ENCODE results near the gene PPP6R2.

Gene PPP6R2

DNA sequence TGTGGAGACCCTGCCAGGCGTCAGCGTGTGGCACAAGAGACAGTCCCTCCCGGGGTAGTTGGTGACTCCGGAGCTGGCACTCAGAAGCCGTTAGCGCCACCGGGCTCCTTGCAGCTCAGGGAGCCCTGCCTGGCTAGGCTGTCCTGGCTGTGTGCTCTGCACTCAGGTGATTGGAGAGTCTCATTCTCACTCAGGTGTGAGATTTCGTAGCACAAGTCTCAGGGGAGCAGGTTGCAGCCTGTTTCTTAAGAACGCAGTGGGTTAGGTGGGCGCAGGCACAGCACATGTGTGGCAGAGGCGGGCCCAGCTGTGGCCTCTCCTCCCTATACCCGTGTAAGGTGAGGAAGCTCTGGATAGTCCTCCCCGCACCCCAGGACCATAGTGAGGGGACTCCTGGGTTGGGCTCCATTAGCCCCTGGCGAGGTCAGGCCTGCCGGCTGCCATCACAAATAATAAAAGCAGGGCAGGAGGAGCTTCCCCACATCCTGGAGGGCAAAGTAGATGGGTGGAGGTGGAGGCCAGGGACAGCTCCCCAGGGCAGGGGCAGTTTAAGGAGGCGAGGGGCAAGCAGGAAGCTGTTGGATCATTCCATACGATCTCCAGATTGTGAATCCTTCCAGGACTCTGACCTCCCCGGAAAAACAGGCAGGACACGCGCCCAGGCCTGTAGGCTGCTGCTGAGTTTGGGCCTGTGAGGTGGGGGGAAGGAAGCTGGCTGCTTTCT, 92.3 kb downstream of the PPP6R2 start (continued):
- no peak for TF ChIP-seq ZNF768 (tag by site-specific recombination; IDR thresholded peaks at IDR 0.05)
- TF ChIP-seq ZNF571 (tag by site-specific recombination; IDR thresholded peaks at IDR 0.05), result no peak
- no peak for TF ChIP-seq ZNF561 (tag by site-specific recombination; IDR thresholded peaks at IDR 0.05; ENCODE audit: borderline replicate concordance)
- no peak for TF ChIP-seq SETDB1 (IDR thresholded peaks at IDR 0.05; ENCODE audit: insufficient read length, low read length)
- TF ChIP-seq, protein P1, sequence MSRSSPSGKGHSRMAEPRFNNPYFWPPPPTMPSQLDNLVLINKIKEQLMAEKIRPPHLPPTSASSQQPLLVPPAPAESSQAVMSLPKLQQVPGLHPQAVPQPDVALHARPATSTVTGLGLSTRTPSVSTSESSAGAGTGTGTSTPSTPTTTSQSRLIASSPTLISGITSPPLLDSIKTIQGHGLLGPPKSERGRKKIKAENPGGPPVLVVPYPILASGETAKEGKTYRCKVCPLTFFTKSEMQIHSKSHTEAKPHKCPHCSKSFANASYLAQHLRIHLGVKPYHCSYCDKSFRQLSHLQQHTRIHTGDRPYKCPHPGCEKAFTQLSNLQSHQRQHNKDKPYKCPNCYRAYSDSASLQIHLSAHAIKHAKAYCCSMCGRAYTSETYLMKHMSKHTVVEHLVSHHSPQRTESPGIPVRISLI (tag by site-specific recombination; IDR thresholded peaks at IDR 0.05), result no peak
- no peak for TF ChIP-seq ZBTB17 (tag by site-specific recombination; IDR thresholded peaks at IDR 0.05)
- TF ChIP-seq SP3 (tag by site-specific recombination; IDR thresholded peaks at IDR 0.05), result no peak
- TF ChIP-seq ZNF626 (tag by site-specific recombination; IDR thresholded peaks at IDR 0.05), result no peak
- no peak for TF ChIP-seq MYNN (tag by site-specific recombination; IDR thresholded peaks at IDR 0.05; ENCODE audit: borderline replicate concordance)
- TF ChIP-seq PRDM4 (tag by site-specific recombination; IDR thresholded peaks at IDR 0.05), result no peak
- TF ChIP-seq, protein P2, sequence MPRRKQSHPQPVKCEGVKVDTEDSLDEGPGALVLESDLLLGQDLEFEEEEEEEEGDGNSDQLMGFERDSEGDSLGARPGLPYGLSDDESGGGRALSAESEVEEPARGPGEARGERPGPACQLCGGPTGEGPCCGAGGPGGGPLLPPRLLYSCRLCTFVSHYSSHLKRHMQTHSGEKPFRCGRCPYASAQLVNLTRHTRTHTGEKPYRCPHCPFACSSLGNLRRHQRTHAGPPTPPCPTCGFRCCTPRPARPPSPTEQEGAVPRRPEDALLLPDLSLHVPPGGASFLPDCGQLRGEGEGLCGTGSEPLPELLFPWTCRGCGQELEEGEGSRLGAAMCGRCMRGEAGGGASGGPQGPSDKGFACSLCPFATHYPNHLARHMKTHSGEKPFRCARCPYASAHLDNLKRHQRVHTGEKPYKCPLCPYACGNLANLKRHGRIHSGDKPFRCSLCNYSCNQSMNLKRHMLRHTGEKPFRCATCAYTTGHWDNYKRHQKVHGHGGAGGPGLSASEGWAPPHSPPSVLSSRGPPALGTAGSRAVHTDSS (tag by site-specific recombination; IDR thresholded peaks at IDR 0.05), result no peak

DNA sequence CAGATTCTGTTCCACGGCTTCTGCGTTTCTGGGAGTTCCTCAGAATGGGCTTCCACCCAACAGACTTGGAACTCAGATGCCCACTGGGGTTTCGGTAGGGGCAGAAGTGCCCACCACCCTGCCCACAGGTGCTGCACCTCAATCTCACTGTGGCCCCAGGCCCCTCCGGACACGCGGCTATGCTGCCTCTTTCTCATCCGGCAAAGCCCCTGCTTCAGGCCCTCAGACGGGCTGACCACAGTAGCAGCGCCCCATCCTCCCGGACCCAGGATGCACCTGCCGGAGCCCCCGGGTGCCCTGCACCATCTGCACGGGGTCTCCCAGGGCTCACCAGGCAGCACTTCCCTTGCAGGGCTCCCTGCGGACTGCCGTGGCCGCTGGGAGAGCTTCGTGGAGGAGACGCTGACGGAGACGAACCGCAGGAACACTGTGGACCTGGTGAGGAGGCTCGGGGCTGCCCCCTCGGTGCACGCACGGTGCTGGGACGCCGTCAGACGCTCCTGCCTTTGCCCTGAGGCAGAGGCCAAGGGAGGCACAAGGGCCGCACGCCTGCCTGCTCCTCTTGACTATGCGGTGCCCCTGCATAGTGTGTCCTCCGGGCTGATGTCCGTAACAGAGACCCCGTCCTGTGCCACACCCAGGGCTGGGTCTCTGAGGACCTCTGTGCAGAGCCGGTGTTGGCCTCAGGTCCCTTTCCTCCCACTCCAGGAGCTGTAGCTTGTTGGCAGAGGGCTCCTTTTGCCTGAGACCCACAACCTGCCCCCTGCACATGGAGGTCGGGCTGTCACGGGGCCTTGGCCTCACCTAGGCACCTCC, 93.1 kb downstream of the PPP6R2 start:
- TF ChIP-seq ZNF311 (tag by site-specific recombination; IDR thresholded peaks at IDR 0.05; ENCODE audit: borderline replicate concordance) (no peak), ZNF600 (tag by site-specific recombination; IDR thresholded peaks at IDR 0.05) (peak; percentile 55; the same call in 1 of the 2 replicates)
- Histone ChIP-seq H3K4me1 (ENCODE audit: control insufficient read depth, insufficient read depth, low read length) (no peaks in the 10 kb centered on the region), H3K27ac (ENCODE audit: extremely low read depth, low read depth, low read length) (no peak overlapping the region), H3K36me3 (ENCODE audit: control insufficient read depth in 2 of 2, insufficient read depth in 1 of 2, low read length in 2 of 2) (peaks cover 5 to 83% of the 10 kb centered on the region in 2 experiments), H3K9me3 (ENCODE audit: control insufficient read depth, insufficient read depth, low read depth, low read length) (no peaks in the 10 kb centered on the region), H3K4me3 (ENCODE audit: low read depth, low read length) (no peak overlapping the region)
- CTCF ChIA-PET, result interaction anchor here (0.6 kb wide), 1 partner anchor 174 kb away, joined by 3 read pairs; no protein-coding TSS in a partner anchor
- POLR2A ChIA-PET, result interaction anchor here (0.9 kb wide), 1 partner anchor 8 kb away, joined by 3 read pairs; no protein-coding TSS in a partner anchor

GRCh38 chr22:50436841-50437341, 93.8 kb downstream of the PPP6R2 start:
- Histone ChIP-seq H3K4me1 (ENCODE audit: control insufficient read depth, insufficient read depth, low read length) (no peaks in the 10 kb centered on the region), H3K27ac (ENCODE audit: extremely low read depth, low read depth, low read length) (no peak overlapping the region), H3K36me3 (ENCODE audit: control insufficient read depth in 2 of 2, insufficient read depth in 1 of 2, low read length in 2 of 2) (peaks cover 0 to 83% of the 10 kb centered on the region in 2 experiments; a peak in 2 of 3 replicates), H3K4me3 (ENCODE audit: low read depth, low read length) (no peak overlapping the region), H3K9me3 (ENCODE audit: control insufficient read depth, insufficient read depth, low read depth, low read length) (no peaks in the 10 kb centered on the region)
- POLR2A ChIA-PET, result interaction anchor here (0.6 kb wide), 1 partner anchor 129 kb away, joined by 7 read pairs; no protein-coding TSS in a partner anchor
- CTCF ChIA-PET, result interaction anchor here (0.6 kb wide), 1 partner anchor 173 kb away, joined by 3 read pairs; no protein-coding TSS in a partner anchor
- TF ChIP-seq, protein P3, sequence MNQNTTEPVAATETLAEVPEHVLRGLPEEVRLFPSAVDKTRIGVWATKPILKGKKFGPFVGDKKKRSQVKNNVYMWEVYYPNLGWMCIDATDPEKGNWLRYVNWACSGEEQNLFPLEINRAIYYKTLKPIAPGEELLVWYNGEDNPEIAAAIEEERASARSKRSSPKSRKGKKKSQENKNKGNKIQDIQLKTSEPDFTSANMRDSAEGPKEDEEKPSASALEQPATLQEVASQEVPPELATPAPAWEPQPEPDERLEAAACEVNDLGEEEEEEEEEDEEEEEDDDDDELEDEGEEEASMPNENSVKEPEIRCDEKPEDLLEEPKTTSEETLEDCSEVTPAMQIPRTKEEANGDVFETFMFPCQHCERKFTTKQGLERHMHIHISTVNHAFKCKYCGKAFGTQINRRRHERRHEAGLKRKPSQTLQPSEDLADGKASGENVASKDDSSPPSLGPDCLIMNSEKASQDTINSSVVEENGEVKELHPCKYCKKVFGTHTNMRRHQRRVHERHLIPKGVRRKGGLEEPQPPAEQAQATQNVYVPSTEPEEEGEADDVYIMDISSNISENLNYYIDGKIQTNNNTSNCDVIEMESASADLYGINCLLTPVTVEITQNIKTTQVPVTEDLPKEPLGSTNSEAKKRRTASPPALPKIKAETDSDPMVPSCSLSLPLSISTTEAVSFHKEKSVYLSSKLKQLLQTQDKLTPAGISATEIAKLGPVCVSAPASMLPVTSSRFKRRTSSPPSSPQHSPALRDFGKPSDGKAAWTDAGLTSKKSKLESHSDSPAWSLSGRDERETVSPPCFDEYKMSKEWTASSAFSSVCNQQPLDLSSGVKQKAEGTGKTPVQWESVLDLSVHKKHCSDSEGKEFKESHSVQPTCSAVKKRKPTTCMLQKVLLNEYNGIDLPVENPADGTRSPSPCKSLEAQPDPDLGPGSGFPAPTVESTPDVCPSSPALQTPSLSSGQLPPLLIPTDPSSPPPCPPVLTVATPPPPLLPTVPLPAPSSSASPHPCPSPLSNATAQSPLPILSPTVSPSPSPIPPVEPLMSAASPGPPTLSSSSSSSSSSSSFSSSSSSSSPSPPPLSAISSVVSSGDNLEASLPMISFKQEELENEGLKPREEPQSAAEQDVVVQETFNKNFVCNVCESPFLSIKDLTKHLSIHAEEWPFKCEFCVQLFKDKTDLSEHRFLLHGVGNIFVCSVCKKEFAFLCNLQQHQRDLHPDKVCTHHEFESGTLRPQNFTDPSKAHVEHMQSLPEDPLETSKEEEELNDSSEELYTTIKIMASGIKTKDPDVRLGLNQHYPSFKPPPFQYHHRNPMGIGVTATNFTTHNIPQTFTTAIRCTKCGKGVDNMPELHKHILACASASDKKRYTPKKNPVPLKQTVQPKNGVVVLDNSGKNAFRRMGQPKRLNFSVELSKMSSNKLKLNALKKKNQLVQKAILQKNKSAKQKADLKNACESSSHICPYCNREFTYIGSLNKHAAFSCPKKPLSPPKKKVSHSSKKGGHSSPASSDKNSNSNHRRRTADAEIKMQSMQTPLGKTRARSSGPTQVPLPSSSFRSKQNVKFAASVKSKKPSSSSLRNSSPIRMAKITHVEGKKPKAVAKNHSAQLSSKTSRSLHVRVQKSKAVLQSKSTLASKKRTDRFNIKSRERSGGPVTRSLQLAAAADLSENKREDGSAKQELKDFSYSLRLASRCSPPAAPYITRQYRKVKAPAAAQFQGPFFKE (tag by site-specific recombination; IDR thresholded peaks at IDR 0.05; ENCODE audit: borderline replicate concordance), result no peak
- no peak for TF ChIP-seq ZNF211 (tag by site-specific recombination; IDR thresholded peaks at IDR 0.05; ENCODE audit: low read depth)
- no peak for TF ChIP-seq ZFP3 (tag by site-specific recombination; IDR thresholded peaks at IDR 0.05; ENCODE audit: low read depth)
- TF ChIP-seq KLF1 (tag by site-specific recombination; IDR thresholded peaks at IDR 0.05), result peak; percentile 96
